ENCODE results near the gene NR1H3. TPM values are rescaled to one million over a fixed set of nuclear protein-coding genes. Genes with fewer than 3 reads are reported as not detected.
"Not testable (repeated sequence)": the region's sequence is repeated elsewhere in the genome, so short reads cannot be mapped to it uniquely, and the experiment has no call there.

Gene NR1H3
- total RNA-seq, 1 experiment from 2014 or later = 31.6 TPM

GRCh38 chr11:47314992-47315391 lies 57.2 kb downstream of the NR1H3 start:
- H3K4me1 ChIP-seq (ENCODE audit: insufficient read depth, low read length) = no peaks in the 10 kb centered on the region
- no peaks in the 10 kb centered on the region for H4K20me1 ChIP-seq (ENCODE audit: low read length)
- no peak for TF ChIP-seq EZH2 (IDR thresholded peaks at IDR 0.05; ENCODE audit: low read length, unreplicated experiment)
- no peak for TF ChIP-seq EZH2phosphoT487 (IDR thresholded peaks at IDR 0.05; ENCODE audit: borderline replicate concordance, low read length)
- no peak for TF ChIP-seq CTCF (conservative IDR thresholded peaks at IDR 0.05; ENCODE audit: low read depth, low read length)
- no peak overlapping the region for H3K4me3 ChIP-seq (ENCODE audit: low read length)
- no peaks in the 10 kb centered on the region for H3K27me3 ChIP-seq (ENCODE audit: low read length)
- H3K4me2 ChIP-seq (ENCODE audit: low read length) = no peak overlapping the region
- H3F3A ChIP-seq (ENCODE audit: low read length, unreplicated experiment) = no peaks in the 10 kb centered on the region
- intact Hi-C loops (cut with micrococcal nuclease) = no loop called here
- DNase-seq = no peak
- no TSS peak for BruUV-seq (replicated peaks)
- no peak overlapping the region for H2AFZ ChIP-seq (ENCODE audit: low read length)
- H3K36me3 ChIP-seq (ENCODE audit: low read depth, low read length) = peaks cover 6% of the 10 kb centered on the region; the same call in 1 of the 2 replicates
- no peaks in the 10 kb centered on the region for H3K9me3 ChIP-seq (ENCODE audit: low read length)
- no peak for ATAC-seq
- no peaks in the 10 kb centered on the region for H3K79me2 ChIP-seq (ENCODE audit: low read length)
- CTCF ChIA-PET = no interaction called here
- H3K27ac ChIP-seq (ENCODE audit: low read length) = no peak overlapping the region
- no peak overlapping the region for H3K9ac ChIP-seq (ENCODE audit: low read length)
- POLR2A ChIA-PET (ENCODE audit: unreplicated experiment) = interaction anchor here (0.7 kb wide), 1 partner anchor 40 kb away, joined by 4 read pairs; no protein-coding TSS in a partner anchor
- H3K9me2 ChIP-seq (replicated peaks; ENCODE audit: low read length) = no peaks in the 10 kb centered on the region

GRCh38 chr11:47316501-47316900 lies 58.7 kb downstream of the NR1H3 start:
- H3K4me1 ChIP-seq (ENCODE audit: insufficient read depth, low read length); H3K4me2 ChIP-seq (ENCODE audit: low read length); H3K79me2 ChIP-seq (ENCODE audit: low read length); H3K27ac ChIP-seq (ENCODE audit: low read length); H3K9me2 ChIP-seq (replicated peaks; ENCODE audit: low read length); H3K4me3 ChIP-seq (ENCODE audit: low read length); H3F3A ChIP-seq (ENCODE audit: low read length, unreplicated experiment); intact Hi-C loops (cut with micrococcal nuclease); POLR2A ChIA-PET (ENCODE audit: unreplicated experiment); H3K27me3 ChIP-seq (ENCODE audit: low read length); CTCF ChIA-PET; H2AFZ ChIP-seq (ENCODE audit: low read length); H4K20me1 ChIP-seq (ENCODE audit: low read length); BruUV-seq (replicated peaks); DNase-seq; H3K9ac ChIP-seq (ENCODE audit: low read length); ATAC-seq; H3K9me3 ChIP-seq (ENCODE audit: low read length); H3K36me3 ChIP-seq (ENCODE audit: low read depth, low read length): not testable (repeated sequence)

- H3K27me3 ChIP-seq (ENCODE audit: low read length) = no peaks in the 10 kb centered on the region
- H3K4me1 ChIP-seq (ENCODE audit: insufficient read depth, low read length) = no peaks in the 10 kb centered on the region
- DNase-seq (no peak), ATAC-seq (no peak)
- no TSS peak for BruUV-seq (replicated peaks)
- H3K79me2 ChIP-seq (ENCODE audit: low read length) = no peaks in the 10 kb centered on the region
- no peak overlapping the region for H2AFZ ChIP-seq (ENCODE audit: low read length)
- no peak overlapping the region for H3K9ac ChIP-seq (ENCODE audit: low read length)
- no peak overlapping the region for H3K4me3 ChIP-seq (ENCODE audit: low read length)
- no peaks in the 10 kb centered on the region; the same call in 1 of the 2 replicates for H3K36me3 ChIP-seq (ENCODE audit: low read depth, low read length)
- intact Hi-C loops (cut with micrococcal nuclease) = no loop called here
- H3K9me3 ChIP-seq (ENCODE audit: low read length) = no peaks in the 10 kb centered on the region
- TF ChIP-seq EZH2phosphoT487 (IDR thresholded peaks at IDR 0.05; ENCODE audit: borderline replicate concordance, low read length) (no peak), EZH2 (IDR thresholded peaks at IDR 0.05; ENCODE audit: low read length, unreplicated experiment) (no peak), CTCF (conservative IDR thresholded peaks at IDR 0.05; ENCODE audit: low read depth, low read length) (no peak)
- no peak overlapping the region for H3K27ac ChIP-seq (ENCODE audit: low read length)
- no peaks in the 10 kb centered on the region for H4K20me1 ChIP-seq (ENCODE audit: low read length)
- ChIA-PET CTCF (no interaction called here), POLR2A (ENCODE audit: unreplicated experiment) (no interaction called here)
- no peak overlapping the region for H3K4me2 ChIP-seq (ENCODE audit: low read length)
- no peaks in the 10 kb centered on the region for H3F3A ChIP-seq (ENCODE audit: low read length, unreplicated experiment)
- no peaks in the 10 kb centered on the region for H3K9me2 ChIP-seq (replicated peaks; ENCODE audit: low read length)
Observed at GRCh38 chr11:47317064-47317828, 59.5 kb downstream of the NR1H3 start.
